Mesendoderm (in vitro differentiated cells): ENCODE measurements around the gene NRP2.
A peak's percentile ranks its signal among the peaks of the same experiment; 100 is the strongest.

Experiments
- DNase-seq: peaks from one replicate; pipeline ENCODE4 v3.0.0; 2013
- H2AK5ac ChIP-seq: 2 replicates; pipeline ENCODE4 v1.6.1; 2013; ENCODE audit warnings: low read length, inconsistent platforms
- H2BK120ac ChIP-seq: 2 replicates; pipeline ENCODE4 v1.6.1; 2013; ENCODE audit warnings: low read depth, mild to moderate bottlenecking, low read length, moderate library complexity, mixed read lengths
- H2BK15ac ChIP-seq: replicated peaks from 2 replicates; pipeline ENCODE4 v1.6.1; 2013; ENCODE audit warnings: low read depth, mild to moderate bottlenecking, moderate library complexity
- H2BK5ac ChIP-seq: 2 replicates; pipeline ENCODE4 v1.6.1; 2013; ENCODE audit warnings: low read length, inconsistent platforms
- H3K18ac ChIP-seq: 2 replicates; pipeline ENCODE4 v1.6.1; 2013; ENCODE audit warnings: mild to moderate bottlenecking, low read length, mixed read lengths
- H3K23ac ChIP-seq: one replicate; pipeline ENCODE4 v1.6.1; 2013; ENCODE audit warnings: low read length
- H3K27ac ChIP-seq: 2 replicates; pipeline ENCODE4 v1.5.1; 2013; ENCODE audit warnings: low read depth, mild to moderate bottlenecking, inconsistent platforms, low read length, moderate library complexity
- H3K27me3 ChIP-seq: 2 replicates; pipeline ENCODE4 v1.6.1; 2013; ENCODE audit warnings: low read length, control low read depth, mild to moderate bottlenecking, inconsistent platforms; ENCODE audit not compliant: insufficient read depth, poor library complexity
- H3K36me3 ChIP-seq: 2 replicates; pipeline ENCODE4 v1.6.1; 2013; ENCODE audit warnings: low read length, inconsistent platforms; ENCODE audit not compliant: control insufficient read depth, insufficient read depth
- H3K4ac ChIP-seq: one replicate; pipeline ENCODE4 v1.6.1; 2013; ENCODE audit warnings: low read depth, mild to moderate bottlenecking, low read length, moderate library complexity
- H3K4me1 ChIP-seq: 2 replicates; pipeline ENCODE4 v1.6.1; 2013; ENCODE audit warnings: low read depth, low read length, inconsistent platforms; ENCODE audit not compliant: control insufficient read depth
- H3K4me2 ChIP-seq: 2 replicates; pipeline ENCODE4 v1.6.1; 2013; ENCODE audit warnings: low read length
- H3K4me3 ChIP-seq: 2 replicates; pipeline ENCODE4 v1.5.1; 2013; ENCODE audit warnings: mild to moderate bottlenecking, low read length
- H3K56ac ChIP-seq: one replicate; pipeline ENCODE4 v1.6.1; 2013; ENCODE audit warnings: low read length
- H3K79me1 ChIP-seq: 2 replicates; pipeline ENCODE4 v1.6.1; 2013; ENCODE audit warnings: low read length, inconsistent platforms
- H3K79me2 ChIP-seq: 2 replicates; pipeline ENCODE4 v1.6.1; 2013; ENCODE audit warnings: mild to moderate bottlenecking, low read length; ENCODE audit not compliant: control insufficient read depth, insufficient read depth
- H3K9ac ChIP-seq: 2 replicates; pipeline ENCODE4 v1.6.1; 2013; ENCODE audit warnings: low read length, inconsistent platforms
- H4K5ac ChIP-seq: one replicate; pipeline ENCODE4 v1.6.1; 2013; ENCODE audit warnings: low read length
- H4K8ac ChIP-seq: one replicate; pipeline ENCODE4 v1.6.1; 2013; ENCODE audit warnings: low read depth, mild to moderate bottlenecking, control low read depth, low read length, moderate library complexity
- WGBS: extraction: QIAGEN DNeasy Blood & Tissue Kit; methylation state at CpG from one replicate; pipeline ENCODE4 v1.1.7; 2013; ENCODE audit warnings: low lambda C conversion rate, missing lambda C conversion rate; ENCODE audit not compliant: insufficient coverage; ENCODE audit errors: extremely low coverage; 5-methylcytosine and 5-hydroxymethylcytosine counted together

The NRP2 gene

GRCh38 chr2:205721057-205721449, 38.8 kb downstream of the NRP2 start:
- Histone ChIP-seq H3K27ac (no peak overlapping the region), H3K4me2 (no peak overlapping the region), H3K4ac (no peak overlapping the region), H3K4me3 (no peak overlapping the region), H4K5ac (no peak overlapping the region), H3K79me2 (no peaks in the 10 kb centered on the region), H3K4me1 (peaks cover 6% of the 10 kb centered on the region), H2BK15ac (no peak overlapping the region), H3K23ac (no peak overlapping the region), H3K9ac (no peak overlapping the region), H3K36me3 (peaks cover 4% of the 10 kb centered on the region), H2BK5ac (no peak overlapping the region), H2AK5ac (no peak overlapping the region), H4K8ac (no peak overlapping the region), H3K18ac (no peak overlapping the region), H3K27me3 (no peaks in the 10 kb centered on the region), H2BK120ac (no peak overlapping the region), H3K79me1 (no peaks in the 10 kb centered on the region), H3K56ac (peak overlapping the region; percentile 40)
- peak; percentile 78 for DNase-seq
- WGBS = no CpG with 5 or more reads among the region's 8 CpGs

GRCh38 chr2:205722283-205722918, 40.1 kb downstream of the NRP2 start:
- peaks cover 6% of the 10 kb centered on the region for H3K4me1 ChIP-seq
- H4K8ac ChIP-seq = no peak overlapping the region
- no peak overlapping the region for H2BK120ac ChIP-seq
- H3K56ac ChIP-seq = no peak overlapping the region
- WGBS = no CpG with 5 or more reads among the region's 4 CpGs
- H3K18ac ChIP-seq = no peak overlapping the region
- no peak overlapping the region for H3K27ac ChIP-seq
- peak; percentile 79 for DNase-seq
- peaks cover 6% of the 10 kb centered on the region for H3K36me3 ChIP-seq
- H3K23ac ChIP-seq = no peak overlapping the region
- H3K9ac ChIP-seq = no peak overlapping the region
- H3K79me2 ChIP-seq = no peaks in the 10 kb centered on the region
- no peak overlapping the region for H2BK15ac ChIP-seq
- no peak overlapping the region for H3K4me2 ChIP-seq
- no peaks in the 10 kb centered on the region for H3K79me1 ChIP-seq
- no peak overlapping the region for H2AK5ac ChIP-seq
- no peak overlapping the region for H3K4me3 ChIP-seq
- H3K27me3 ChIP-seq = no peaks in the 10 kb centered on the region
- H4K5ac ChIP-seq = no peak overlapping the region
- H3K4ac ChIP-seq = no peak overlapping the region
- H2BK5ac ChIP-seq = no peak overlapping the region

- Histone ChIP-seq H2BK5ac (no peak overlapping the region), H2BK15ac (no peak overlapping the region), H3K79me1 (no peaks in the 10 kb centered on the region), H4K8ac (no peak overlapping the region), H3K36me3 (peaks cover 6% of the 10 kb centered on the region), H3K4me3 (no peak overlapping the region), H3K27ac (no peak overlapping the region), H2BK120ac (no peak overlapping the region), H3K27me3 (no peaks in the 10 kb centered on the region), H3K79me2 (no peaks in the 10 kb centered on the region), H3K9ac (no peak overlapping the region), H3K4me2 (no peak overlapping the region), H3K4ac (no peak overlapping the region), H3K56ac (no peak overlapping the region), H4K5ac (no peak overlapping the region), H3K18ac (no peak overlapping the region), H3K4me1 (peaks cover 6% of the 10 kb centered on the region), H3K23ac (no peak overlapping the region), H2AK5ac (no peak overlapping the region)
- WGBS = no CpG with 5 or more reads among the region's 2 CpGs
- DNase-seq = no peak
Observed at GRCh38 chr2:205723179-205723578, 40.9 kb downstream of the NRP2 start.

- Histone ChIP-seq H3K9ac (no peak overlapping the region), H3K18ac (no peak overlapping the region), H3K4me1 (peaks cover 6% of the 10 kb centered on the region)
Observed at GRCh38 chr2:205725059-205725458, 42.8 kb downstream of the NRP2 start.

GRCh38 chr2:205726506-205726905, 44.2 kb downstream of the NRP2 start:
- H3K4me2 ChIP-seq = no peak overlapping the region
- H2BK15ac ChIP-seq = no peak overlapping the region
- no peak overlapping the region for H4K5ac ChIP-seq
- H2AK5ac ChIP-seq = no peak overlapping the region
- WGBS = no CpG with 5 or more reads among the region's 4 CpGs
- no peak overlapping the region for H3K23ac ChIP-seq
- H2BK120ac ChIP-seq = no peak overlapping the region
- H3K4me1 ChIP-seq = no peaks in the 10 kb centered on the region
- no peak overlapping the region for H3K27ac ChIP-seq
- H2BK5ac ChIP-seq = no peak overlapping the region
- no peak for DNase-seq
- no peak overlapping the region for H3K18ac ChIP-seq
- no peaks in the 10 kb centered on the region for H3K79me1 ChIP-seq
- H3K9ac ChIP-seq = no peak overlapping the region
- H3K36me3 ChIP-seq = peaks cover 6% of the 10 kb centered on the region
- no peak overlapping the region for H3K4ac ChIP-seq
- no peak overlapping the region for H3K4me3 ChIP-seq
- H4K8ac ChIP-seq = no peak overlapping the region
- H3K56ac ChIP-seq = no peak overlapping the region
- no peaks in the 10 kb centered on the region for H3K79me2 ChIP-seq
- H3K27me3 ChIP-seq = no peaks in the 10 kb centered on the region

More at GRCh38 chr2:205725059-205725458, 42.8 kb downstream of the NRP2 start:
- H3K56ac ChIP-seq = no peak overlapping the region
- no peaks in the 10 kb centered on the region for H3K79me1 ChIP-seq
- H3K4me2 ChIP-seq = no peak overlapping the region
- H2BK120ac ChIP-seq = no peak overlapping the region
- H2BK15ac ChIP-seq = no peak overlapping the region
- no peaks in the 10 kb centered on the region for H3K79me2 ChIP-seq
- no peak overlapping the region for H3K23ac ChIP-seq
- no peak overlapping the region for H3K4ac ChIP-seq
- no peak overlapping the region for H2AK5ac ChIP-seq
- H3K36me3 ChIP-seq = peaks cover 6% of the 10 kb centered on the region
- no peak overlapping the region for H2BK5ac ChIP-seq
- no peak overlapping the region for H4K8ac ChIP-seq
- no peaks in the 10 kb centered on the region for H3K27me3 ChIP-seq
- WGBS = no CpG with 5 or more reads among the region's 5 CpGs
- no peak overlapping the region for H3K27ac ChIP-seq
- no peak for DNase-seq
- H4K5ac ChIP-seq = no peak overlapping the region
- H3K4me3 ChIP-seq = no peak overlapping the region

- H3K56ac ChIP-seq = no peak overlapping the region
- peaks cover 6% of the 10 kb centered on the region for H3K36me3 ChIP-seq
- no CpG with 5 or more reads among the region's 2 CpGs for WGBS
- no peak overlapping the region for H4K5ac ChIP-seq
- H3K23ac ChIP-seq = no peak overlapping the region
- H3K27ac ChIP-seq = no peak overlapping the region
- H3K79me1 ChIP-seq = no peaks in the 10 kb centered on the region
- no peaks in the 10 kb centered on the region for H3K4me1 ChIP-seq
- no peak overlapping the region for H3K4ac ChIP-seq
- no peak overlapping the region for H2BK5ac ChIP-seq
- H2BK120ac ChIP-seq = no peak overlapping the region
- H3K27me3 ChIP-seq = no peaks in the 10 kb centered on the region
- no peaks in the 10 kb centered on the region for H3K79me2 ChIP-seq
- DNase-seq = no peak
- H3K9ac ChIP-seq = no peak overlapping the region
- H2BK15ac ChIP-seq = no peak overlapping the region
- H3K4me2 ChIP-seq = no peak overlapping the region
- H2AK5ac ChIP-seq = no peak overlapping the region
- no peak overlapping the region for H3K18ac ChIP-seq
- H3K4me3 ChIP-seq = no peak overlapping the region
- H4K8ac ChIP-seq = no peak overlapping the region
Observed at GRCh38 chr2:205727174-205727573, 44.9 kb downstream of the NRP2 start.
